Inferior parietal cortex (tissue), 1 donor: ENCODE data around the gene DMAC1.

Source experiments
- DNase-seq: peaks from one replicate; pipeline ENCODE4 v3.0.0-alpha.2; 2016; ENCODE audit errors: extremely low spot score

Gene DMAC1

GRCh38 chr9:7799234-7799943 is at the start of gene DMAC1:
Gene DMAC1, minus strand, starts transcription at chr9:7799778. Its CDS starts 44 bp downstream, at chr9:7799734.
- peak; percentile 91 for DNase-seq

GRCh38 chr9:7849362-7849761 is 49.8 kb upstream of the DMAC1 start:
- DNase-seq = no peak

GRCh38 chr9:7848498-7848897 is 48.9 kb upstream of the DMAC1 start:
- no peak for DNase-seq

GRCh38 chr9:7844242-7844641 is 44.7 kb upstream of the DMAC1 start:
- peak; percentile 68 for DNase-seq

GRCh38 chr9:7841831-7842230 is 42.3 kb upstream of the DMAC1 start:
- DNase-seq = no peak

GRCh38 chr9:7834531-7834930 is 35.0 kb upstream of the DMAC1 start:
- no peak for DNase-seq

GRCh38 chr9:7828334-7828733 is 28.8 kb upstream of the DMAC1 start:
- no peak for DNase-seq

GRCh38 chr9:7827792-7828191 is 28.2 kb upstream of the DMAC1 start:
- DNase-seq = no peak

- no peak for DNase-seq
Measured at GRCh38 chr9:7827056-7827455, 27.5 kb upstream of the DMAC1 start.

GRCh38 chr9:7823651-7824050 is 24.1 kb upstream of the DMAC1 start:
- DNase-seq = no peak

GRCh38 chr9:7819984-7820383 is 20.4 kb upstream of the DMAC1 start:
- DNase-seq = no peak

- no peak for DNase-seq
Measured at GRCh38 chr9:7816021-7816420, 16.4 kb upstream of the DMAC1 start.

GRCh38 chr9:7813030-7813429 is 13.5 kb upstream of the DMAC1 start:
- no peak for DNase-seq

GRCh38 chr9:7811677-7812076 is 12.1 kb upstream of the DMAC1 start:
- DNase-seq = no peak

GRCh38 chr9:7802666-7803065 is 3.1 kb upstream of the DMAC1 start:
- no peak for DNase-seq

- no peak for DNase-seq
Measured at GRCh38 chr9:7799944-7800285, 337 bp upstream of the DMAC1 start.

- no peak for DNase-seq
Measured at GRCh38 chr9:7794196-7794595, 5.4 kb downstream of the DMAC1 start.

- no peak for DNase-seq
Measured at GRCh38 chr9:7791394-7791793, 8.2 kb downstream of the DMAC1 start.

GRCh38 chr9:7790819-7791182 is 8.8 kb downstream of the DMAC1 start:
- DNase-seq = no peak

GRCh38 chr9:7790022-7790818 is 9.4 kb downstream of the DMAC1 start:
- DNase-seq = no peak

- DNase-seq = no peak
Measured at GRCh38 chr9:7788772-7789171, 10.8 kb downstream of the DMAC1 start.

- no peak for DNase-seq
Measured at GRCh38 chr9:7785813-7786212, 13.8 kb downstream of the DMAC1 start.

- no peak for DNase-seq
Measured at GRCh38 chr9:7784472-7784871, 15.1 kb downstream of the DMAC1 start.
